Mucosa of descending colon (tissue), 3 donors: Measurements from ENCODE around the gene C12orf54. TPM values are rescaled to one million over a fixed set of nuclear protein-coding genes. Genes with fewer than 3 reads are reported as not detected.
A peak's percentile ranks its signal among the peaks of the same experiment; 100 is the strongest.
"Not testable (repeated sequence)": the region's sequence is repeated elsewhere in the genome, so short reads cannot be mapped to it uniquely, and the experiment has no call there.

Source experiments
- ATAC-seq: fragments of 200-7000 bp; cut with Tn5 transposase; one replicate; pipeline ENCODE4 v1.9.1; 2020; ENCODE audit warnings: mild to moderate bottlenecking, moderate library complexity
- DNase-seq, 3 donors: peaks; one replicate each; pipeline ENCODE4 v3.0.0-alpha.2; 2020
- H3K36me3 ChIP-seq: fragments of 200-600 bp; one replicate; pipeline ENCODE4 v1.8.0; 2021; ENCODE audit warnings: low read depth, mild to moderate bottlenecking
- H3K4me1 ChIP-seq: fragments of 200-600 bp; one replicate; pipeline ENCODE4 v1.8.0; 2021; ENCODE audit warnings: low read depth, mild to moderate bottlenecking
- H3K4me3 ChIP-seq: fragments of 200-600 bp; one replicate; pipeline ENCODE4 v1.8.0; 2021; ENCODE audit warnings: mild to moderate bottlenecking
- H3K9me3 ChIP-seq: fragments of 200-600 bp; one replicate; pipeline ENCODE4 v1.8.0; 2021; ENCODE audit warnings: mild to moderate bottlenecking
- CTCF ChIP-seq: fragments of 200-600 bp; IDR thresholded peaks from one replicate; pipeline ENCODE4 v1.8.0; 2022; ENCODE audit warnings: antibody characterized with exemption, mild to moderate bottlenecking
- intact Hi-C, 2 donors: fragments of 100-400 bp; cut with DNase I in 1 of 2; cut with micrococcal nuclease in 1 of 2; formaldehyde crosslinking; loops; one replicate each; pipeline versions ENCODE4 v1.11.0 to v1.11.1; 2022; cut with DNase I, micrococcal nuclease
- total RNA-seq, 3 donors: library from RNA; stranded (reverse); fragmentation: NEBNext Ultra II Directional in 2 of 3; extraction: Animal tissue kit (Norgen Biotek cat#: 25700) in 2 of 3; gene quantifications; one replicate each; pipeline versions ENCODE4 v1.2.1 to v1.2.4, GENCODE V29; 2021 to 2023
- donor health status: DM: no; HTN: no; CAD: no; lungs with moderate emphysema.
- donor health status: DM: no; HTN: no; CAD: no.
- donor health status: DM: no; HTN: yes; CAD: no.

Gene C12orf54
- total RNA-seq, 3 donors from 2014 or later = 0.41 TPM; not detected in 2

- H3K36me3 ChIP-seq = no peaks in the 10 kb centered on the region
- peaks cover 29% of the 10 kb centered on the region for H3K9me3 ChIP-seq
- DNase-seq (no peak), ATAC-seq (no peak)
- intact Hi-C loops = no loop called here
- H3K4me3 ChIP-seq = no peak within 1 kb of the TSS
- H3K4me1 ChIP-seq = no peaks in the 10 kb centered on the region
- TF ChIP-seq CTCF = no peak
These were observed 10.0 kb upstream of the C12orf54 start, which contains the start of gene ANP32D for GRCh38 chr12:48472259-48472658. Gene ANP32D, plus strand, starts transcription at chr12:48472559. Its CDS starts 106 bp downstream, at chr12:48472665.

- no peak for DNase-seq
- Histone ChIP-seq H3K36me3 (no peaks in the 10 kb centered on the region), H3K4me3 (no peak overlapping the region), H3K9me3 (peaks cover 27% of the 10 kb centered on the region), H3K4me1 (no peaks in the 10 kb centered on the region)
- intact Hi-C loops = no loop called here
- ATAC-seq = no peak
- TF ChIP-seq CTCF = no peak
These were observed 9.2 kb upstream of the C12orf54 start for GRCh38 chr12:48473061-48473460.

GRCh38 chr12:48474497-48474896, 7.8 kb upstream of the C12orf54 start:
- H3K9me3 ChIP-seq = peaks cover 14% of the 10 kb centered on the region
- H3K4me3 ChIP-seq, H3K36me3 ChIP-seq, ATAC-seq, intact Hi-C loops, H3K4me1 ChIP-seq: not testable (repeated sequence)
- peak in 1 of 3 donors; percentile 3 for DNase-seq

GRCh38 chr12:48482930-48483329, 632 bp downstream of the C12orf54 start:
- Histone ChIP-seq H3K4me3 (no peak overlapping the region), H3K9me3 (no peaks in the 10 kb centered on the region), H3K4me1 (no peaks in the 10 kb centered on the region), H3K36me3 (no peaks in the 10 kb centered on the region)
- intact Hi-C loops = no loop called here
- DNase-seq (no peak), ATAC-seq (no peak)
- TF ChIP-seq CTCF = no peak

GRCh38 chr12:48486261-48486660, 4.0 kb downstream of the C12orf54 start:
- no peaks in the 10 kb centered on the region for H3K36me3 ChIP-seq
- ATAC-seq = no peak
- intact Hi-C loops = no loop called here
- DNase-seq = no peak
- no peak for TF ChIP-seq CTCF
- H3K4me3 ChIP-seq = no peak overlapping the region
- no peaks in the 10 kb centered on the region for H3K9me3 ChIP-seq
- H3K4me1 ChIP-seq = no peaks in the 10 kb centered on the region

GRCh38 chr12:48486679-48487078, 4.4 kb downstream of the C12orf54 start:
- no peak for ATAC-seq
- intact Hi-C loops = no loop called here

More at GRCh38 chr12:48486679-48487078, 4.4 kb downstream of the C12orf54 start:
- no peak for DNase-seq
- Histone ChIP-seq H3K36me3 (no peaks in the 10 kb centered on the region), H3K9me3 (no peaks in the 10 kb centered on the region), H3K4me1 (no peaks in the 10 kb centered on the region), H3K4me3 (no peak overlapping the region)
- TF ChIP-seq CTCF = no peak
